WTC11 (cell line): Measurements from ENCODE around the gene AOC3.
"Not testable (repeated sequence)": the region's sequence is repeated elsewhere in the genome, so short reads cannot be mapped to it uniquely, and the experiment has no call there.

Experiments used
- CREB1 ChIP-seq: sonication (generic); formaldehyde crosslinking; IDR thresholded peaks from 2 replicates; pipeline ENCODE4 v1.8.0; 2023; ENCODE audit warnings: mild to moderate bottlenecking, missing genetic modification reagents
- CTCF ChIP-seq: fragments of 200-600 bp; IDR thresholded peaks from 2 replicates; pipeline ENCODE4 v1.8.0; 2022; ENCODE audit warnings: antibody characterized with exemption
- FOXJ3 ChIP-seq: sonication (generic); formaldehyde crosslinking; IDR thresholded peaks from 2 replicates; pipeline ENCODE4 v1.9.0; 2021; ENCODE audit warnings: missing genetic modification reagents, mild to moderate bottlenecking, borderline replicate concordance
- USF1 ChIP-seq: sonication (generic); formaldehyde crosslinking; IDR thresholded peaks from 2 replicates; pipeline ENCODE4 v1.8.0; 2022; ENCODE audit warnings: mild to moderate bottlenecking, missing genetic modification reagents
- ZNF281 ChIP-seq: sonication (generic); formaldehyde crosslinking; IDR thresholded peaks from 2 replicates; pipeline ENCODE4 v1.8.0; 2023; ENCODE audit warnings: mild to moderate bottlenecking, missing genetic modification reagents
- TF ChIP-seq, protein P1 (sequence below): sonication (generic); formaldehyde crosslinking; conservative IDR thresholded peaks from 2 replicates; pipeline ENCODE4 v1.8.1; 2023; ENCODE audit warnings: mild to moderate bottlenecking, low read depth, missing genetic modification reagents, moderate library complexity

- TF ChIP-seq CTCF; ZNF281 (CRISPR knock-in tag); FOXJ3 (CRISPR knock-in tag); USF1 (CRISPR knock-in tag); CREB1 (CRISPR knock-in tag): not testable (repeated sequence)
- TF ChIP-seq, protein P1, sequence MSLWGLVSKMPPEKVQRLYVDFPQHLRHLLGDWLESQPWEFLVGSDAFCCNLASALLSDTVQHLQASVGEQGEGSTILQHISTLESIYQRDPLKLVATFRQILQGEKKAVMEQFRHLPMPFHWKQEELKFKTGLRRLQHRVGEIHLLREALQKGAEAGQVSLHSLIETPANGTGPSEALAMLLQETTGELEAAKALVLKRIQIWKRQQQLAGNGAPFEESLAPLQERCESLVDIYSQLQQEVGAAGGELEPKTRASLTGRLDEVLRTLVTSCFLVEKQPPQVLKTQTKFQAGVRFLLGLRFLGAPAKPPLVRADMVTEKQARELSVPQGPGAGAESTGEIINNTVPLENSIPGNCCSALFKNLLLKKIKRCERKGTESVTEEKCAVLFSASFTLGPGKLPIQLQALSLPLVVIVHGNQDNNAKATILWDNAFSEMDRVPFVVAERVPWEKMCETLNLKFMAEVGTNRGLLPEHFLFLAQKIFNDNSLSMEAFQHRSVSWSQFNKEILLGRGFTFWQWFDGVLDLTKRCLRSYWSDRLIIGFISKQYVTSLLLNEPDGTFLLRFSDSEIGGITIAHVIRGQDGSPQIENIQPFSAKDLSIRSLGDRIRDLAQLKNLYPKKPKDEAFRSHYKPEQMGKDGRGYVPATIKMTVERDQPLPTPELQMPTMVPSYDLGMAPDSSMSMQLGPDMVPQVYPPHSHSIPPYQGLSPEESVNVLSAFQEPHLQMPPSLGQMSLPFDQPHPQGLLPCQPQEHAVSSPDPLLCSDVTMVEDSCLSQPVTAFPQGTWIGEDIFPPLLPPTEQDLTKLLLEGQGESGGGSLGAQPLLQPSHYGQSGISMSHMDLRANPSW (CRISPR knock-in tag) = not testable (repeated sequence)
Measured at GRCh38 chr17:42873932-42874695, 23.1 kb downstream of the AOC3 start.
